Activated naive CD4-positive, alpha-beta T cell treated with anti-CD3 and anti-CD28 coated beads, Interleukin-2, amount 50 U/mL, for 72 hours (primary cell): ENCODE measurements around the gene DTL. TPM values are rescaled to one million over a fixed set of nuclear protein-coding genes. Genes with fewer than 3 reads are reported as not detected.

Source experiments
- ATAC-seq, 2 donors: fragments of 150-1000 bp; cut with Tn5 transposase; 2 replicates each; pipeline ENCODE4 v1.10.0; 2021; ENCODE audit warnings: mild to moderate bottlenecking in 2 of 2, moderate library complexity in 2 of 2
- DNase-seq, 2 donors: peaks; one replicate each; pipeline ENCODE4 v3.0.0; 2021 to 2022; ENCODE audit warnings: low spot score in 2 of 2
- H3K27ac Mint-ChIP-seq, 2 donors: one replicate each; pipeline ENCODE4 v1.8.0; 2022; ENCODE audit warnings: mild to moderate bottlenecking in 2 of 2, mixed read lengths in 2 of 2
- H3K36me3 Mint-ChIP-seq, 2 donors: one replicate each; pipeline ENCODE4 v1.8.0; 2022; ENCODE audit warnings: mixed read lengths in 2 of 2
- H3K9me3 Mint-ChIP-seq, 2 donors: one replicate each; pipeline ENCODE4 v1.8.0; 2022; ENCODE audit warnings: mixed read lengths in 2 of 2
- total RNA-seq, 2 donors: library from RNA; stranded (reverse); gene quantifications; one replicate each; pipeline ENCODE4 v1.2.3, GENCODE V29; 2022

DTL gene
- total RNA-seq, 2 donors from 2014 or later, result 82.2 to 111 TPM

DNA sequence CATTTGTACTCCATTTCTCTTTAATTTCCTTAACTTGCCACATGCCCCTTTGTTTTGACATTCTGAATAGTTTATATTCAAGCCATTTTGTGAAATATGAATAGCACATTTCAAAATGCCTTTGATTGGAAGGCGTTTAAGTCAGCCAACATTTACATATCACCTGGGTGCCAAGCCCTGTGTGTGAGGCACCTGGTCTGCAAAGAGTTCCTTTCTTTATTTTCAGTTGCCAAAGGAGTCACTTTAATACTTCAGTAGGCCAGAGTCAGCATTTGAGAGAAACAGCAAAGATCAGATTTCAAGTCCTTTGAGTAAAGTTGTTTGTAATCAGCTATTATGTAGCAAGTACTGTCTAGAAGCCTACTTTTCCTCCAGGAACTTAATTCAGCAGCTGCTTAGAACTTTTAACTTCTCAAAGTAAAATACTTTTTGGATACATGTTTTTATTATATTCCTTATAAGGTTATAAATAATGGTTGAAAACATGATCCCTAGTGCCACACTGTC lies 70.8 kb downstream of the DTL start:
- no peak for DNase-seq
- peaks cover 24 to 44% of the 10 kb centered on the region in 2 donors for H3K36me3 Mint-ChIP-seq
- no peak overlapping the region for H3K27ac Mint-ChIP-seq
- ATAC-seq, result no peak
- no peaks in the 10 kb centered on the region for H3K9me3 Mint-ChIP-seq

DNA sequence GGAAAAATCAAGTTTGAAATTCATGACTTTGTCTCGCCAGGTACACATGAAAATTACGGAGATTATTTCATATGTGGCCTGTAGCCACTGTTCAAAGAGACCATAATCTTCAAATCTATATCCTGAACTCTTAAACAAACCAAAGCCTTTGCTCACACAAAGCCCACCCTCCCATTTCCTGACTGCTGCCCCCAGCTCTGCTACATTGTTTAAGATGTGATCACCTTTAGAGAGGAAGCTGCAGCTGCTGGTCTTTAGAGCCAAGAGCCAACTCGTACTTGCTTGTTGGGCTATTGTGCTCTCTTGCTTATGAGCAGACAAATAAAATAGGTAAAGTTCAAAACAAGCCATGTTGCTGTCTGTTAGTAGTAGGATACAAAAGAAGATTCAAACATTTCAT lies 71.9 kb downstream of the DTL start:
- no peak for ATAC-seq
- Mint-ChIP-seq H3K27ac (no peak overlapping the region), H3K36me3 (peaks cover 20 to 34% of the 10 kb centered on the region in 2 donors), H3K9me3 (no peaks in the 10 kb centered on the region)
- no peak for DNase-seq

DNA sequence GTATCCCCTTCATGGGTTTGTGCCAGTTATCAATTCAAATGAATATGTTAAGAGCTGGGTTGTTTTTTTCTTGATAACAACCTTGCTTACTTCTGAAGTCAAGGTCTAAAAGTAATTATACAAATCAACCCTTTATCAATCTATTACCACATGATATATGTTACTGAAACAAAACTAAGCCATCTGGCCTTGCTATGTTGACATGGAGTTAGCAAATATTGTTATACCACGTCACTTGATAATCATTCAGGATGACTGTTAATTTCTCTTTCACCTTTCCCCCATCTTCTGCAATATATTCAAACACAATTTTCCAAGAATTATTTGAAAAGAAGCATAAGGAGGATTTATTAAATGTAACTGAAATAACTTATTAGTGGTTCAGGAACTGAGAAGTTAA lies 72.6 kb downstream of the DTL start:
- no peak for ATAC-seq
- Mint-ChIP-seq H3K36me3 (peaks cover 20 to 29% of the 10 kb centered on the region in 2 donors), H3K27ac (no peak overlapping the region), H3K9me3 (no peaks in the 10 kb centered on the region)
- DNase-seq, result no peak

DNA sequence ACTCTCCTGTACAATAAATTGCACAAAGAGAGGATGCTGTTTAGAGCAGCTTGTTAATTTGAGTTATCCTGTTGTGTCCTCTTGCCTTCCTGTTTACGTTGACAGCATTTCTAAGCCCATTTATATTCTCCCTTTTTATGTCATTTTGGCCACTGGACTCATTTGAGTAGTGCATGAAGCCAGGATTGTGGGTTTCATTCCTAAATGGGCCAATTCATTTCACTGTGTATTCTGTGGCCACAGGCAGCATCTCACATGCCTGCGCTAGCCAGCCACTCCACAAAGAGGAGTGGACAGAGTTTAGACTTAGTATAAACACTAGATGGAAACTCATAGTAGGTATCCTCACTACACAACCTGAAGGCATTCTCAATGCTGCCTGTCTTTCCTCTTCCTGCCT lies 73.4 kb downstream of the DTL start:
- no peak for ATAC-seq
- DNase-seq, result no peak
- Mint-ChIP-seq H3K9me3 (no peaks in the 10 kb centered on the region), H3K27ac (no peak overlapping the region), H3K36me3 (peaks cover 18 to 21% of the 10 kb centered on the region in 2 donors)

DNA sequence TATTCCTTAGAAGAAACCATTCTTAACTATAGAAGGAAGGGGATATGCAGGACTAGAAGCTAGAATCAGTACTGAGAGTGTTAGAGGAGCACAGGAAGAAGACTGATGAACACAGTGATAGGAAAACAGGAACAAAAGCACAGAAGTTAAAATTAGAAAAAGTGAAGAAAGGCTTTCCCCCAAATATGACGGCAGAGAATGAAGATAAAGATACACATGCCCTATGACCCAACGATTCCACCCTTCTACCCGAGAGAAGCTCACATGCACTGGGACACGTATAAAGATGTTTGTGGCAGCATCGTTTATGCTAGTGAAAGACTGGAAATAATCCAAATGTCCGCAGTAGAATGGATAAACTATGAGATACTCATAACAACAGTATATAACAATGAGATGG lies 74.2 kb downstream of the DTL start:
- peaks cover 11 to 13% of the 10 kb centered on the region in 2 donors for H3K36me3 Mint-ChIP-seq
- ATAC-seq, result no peak
- no peak for DNase-seq
- no peak overlapping the region for H3K27ac Mint-ChIP-seq
- H3K9me3 Mint-ChIP-seq, result no peaks in the 10 kb centered on the region

DNA sequence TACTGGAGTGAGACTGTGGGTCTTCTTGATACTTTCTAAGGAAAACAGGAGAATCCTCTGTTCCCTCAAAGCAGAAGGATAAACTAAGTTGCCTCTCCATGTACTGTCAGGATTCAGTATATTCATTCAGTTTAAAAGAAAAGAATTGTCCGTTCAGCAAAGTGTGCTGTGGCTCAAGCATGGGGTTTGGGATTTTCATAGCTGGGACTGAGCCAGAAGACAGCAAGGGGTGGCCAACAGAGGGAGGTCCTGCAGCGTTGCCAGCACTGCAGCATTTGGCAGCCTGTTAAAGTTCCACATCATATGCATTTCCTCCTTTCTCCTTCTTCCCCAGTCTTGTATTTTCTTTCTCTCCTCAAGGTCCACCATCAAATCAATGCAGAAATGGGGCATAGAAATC lies 75.1 kb downstream of the DTL start:
- Mint-ChIP-seq H3K36me3 (peaks cover 3 to 5% of the 10 kb centered on the region in 2 donors), H3K9me3 (no peaks in the 10 kb centered on the region), H3K27ac (no peak overlapping the region)
- ATAC-seq (no peak), DNase-seq (no peak)

DNA sequence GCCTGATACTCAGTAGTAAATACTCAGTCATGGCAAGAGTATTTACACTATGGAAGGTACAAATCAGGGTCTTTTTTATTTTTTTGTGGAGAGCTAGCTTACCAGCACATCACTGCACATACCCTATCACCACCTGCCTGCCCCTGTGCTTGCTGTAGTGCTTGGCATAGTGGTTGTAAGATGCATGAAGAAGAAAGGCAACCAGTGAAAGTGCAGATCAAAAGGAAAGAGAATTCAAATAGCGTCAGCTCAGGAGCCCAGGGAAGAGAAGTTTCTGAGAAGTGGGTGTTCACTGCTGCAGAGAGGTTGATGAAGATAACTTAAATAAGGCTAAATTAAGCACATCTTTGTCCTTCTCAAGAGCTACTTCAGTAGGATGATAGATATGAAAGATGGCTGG lies 76.0 kb downstream of the DTL start:
- Mint-ChIP-seq H3K9me3 (no peaks in the 10 kb centered on the region), H3K36me3 (no peaks in the 10 kb centered on the region), H3K27ac (no peak overlapping the region)
- no peak for ATAC-seq
- DNase-seq, result no peak

DNA sequence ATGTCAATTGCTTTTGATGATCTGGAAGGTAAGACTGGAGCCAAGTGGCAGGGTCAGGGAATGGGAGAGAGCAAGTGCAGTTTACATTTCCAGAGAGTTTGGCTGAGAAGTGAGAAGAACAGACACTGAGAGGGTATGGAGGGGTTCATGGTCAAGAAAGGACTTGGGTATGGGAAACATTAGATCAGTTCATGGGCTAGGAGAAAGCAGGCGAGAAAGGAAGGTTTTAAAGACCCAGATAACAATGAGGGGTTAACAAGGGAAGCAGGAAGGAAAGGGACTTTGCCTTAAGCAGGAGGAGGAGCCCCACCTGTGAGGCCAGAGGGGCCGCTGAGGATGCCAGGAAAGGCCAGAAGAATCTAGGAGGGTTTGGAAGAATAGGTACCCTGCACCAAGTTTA lies 78.2 kb downstream of the DTL start:
- Mint-ChIP-seq H3K27ac (no peak overlapping the region), H3K36me3 (peaks cover 0 to 5% of the 10 kb centered on the region in 2 donors)
- ATAC-seq, result no peak

DNA sequence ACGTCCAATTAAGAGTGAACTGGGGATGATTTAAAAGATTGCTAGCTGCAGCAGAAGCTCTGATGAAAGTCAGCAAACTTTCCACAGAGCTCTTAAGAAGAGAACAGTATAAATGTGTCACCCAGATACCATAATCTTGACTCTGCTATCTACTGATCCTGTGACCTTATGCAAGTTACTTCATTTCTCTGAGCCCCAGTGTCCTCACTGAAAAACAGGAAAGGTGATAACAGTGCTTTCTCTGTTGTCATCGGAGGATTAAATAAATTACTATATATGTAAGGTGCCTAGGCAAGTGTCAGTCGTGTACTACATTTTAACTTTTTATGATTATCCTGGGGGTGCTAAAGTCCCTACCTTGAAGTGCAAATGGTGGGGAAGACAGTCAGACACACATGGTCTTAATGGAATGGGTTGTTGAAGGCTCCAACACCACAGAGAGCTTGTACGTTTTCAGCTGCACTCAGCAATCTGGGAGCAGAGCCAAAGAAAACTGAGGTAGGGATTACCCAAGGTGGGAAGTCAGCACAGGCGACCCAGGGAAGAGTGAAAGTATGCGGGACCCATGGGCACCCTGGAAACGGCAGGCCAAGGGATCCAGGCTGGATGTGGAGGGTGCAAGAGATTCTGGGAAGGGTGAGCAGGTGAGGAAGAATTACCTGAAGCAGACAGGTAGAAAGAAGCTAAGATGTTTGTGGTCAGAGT lies 82.8 kb downstream of the DTL start:
- DNase-seq (no peak), ATAC-seq (no peak)
- H3K9me3 Mint-ChIP-seq, result no peaks in the 10 kb centered on the region
- peak overlapping the region; percentile 19 to 38 for H3K27ac Mint-ChIP-seq
- H3K36me3 Mint-ChIP-seq, result peaks cover 0 to 9% of the 10 kb centered on the region in 2 donors

More for the DNA sequence above, 78.2 kb downstream of the DTL start:
- no peak for DNase-seq
- no peaks in the 10 kb centered on the region for H3K9me3 Mint-ChIP-seq

DNA sequence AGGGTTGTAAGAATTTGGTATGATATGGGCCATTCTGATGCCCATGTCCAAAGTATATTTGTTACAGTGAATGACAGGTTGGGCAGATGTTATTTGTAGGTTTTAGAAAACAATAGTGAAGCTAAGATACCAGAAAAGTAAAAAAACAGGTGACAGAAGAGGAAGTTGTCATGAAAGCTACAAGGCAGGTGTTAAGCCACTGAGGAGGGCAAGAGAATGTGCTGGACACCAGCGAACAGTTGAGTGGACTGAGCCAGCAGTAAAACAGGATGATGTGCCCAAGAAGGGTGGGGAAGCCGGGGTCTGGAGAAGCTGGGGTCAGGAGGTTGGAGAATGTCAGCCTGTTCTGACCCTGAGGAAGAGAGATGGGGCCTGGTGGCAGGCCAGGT lies 83.3 kb downstream of the DTL start:
- DNase-seq (no peak), ATAC-seq (no peak)
- Mint-ChIP-seq H3K9me3 (no peaks in the 10 kb centered on the region), H3K36me3 (peaks cover 0 to 9% of the 10 kb centered on the region in 2 donors), H3K27ac (peak overlapping the region in 1 of 2 donors; percentile 19)

DNA sequence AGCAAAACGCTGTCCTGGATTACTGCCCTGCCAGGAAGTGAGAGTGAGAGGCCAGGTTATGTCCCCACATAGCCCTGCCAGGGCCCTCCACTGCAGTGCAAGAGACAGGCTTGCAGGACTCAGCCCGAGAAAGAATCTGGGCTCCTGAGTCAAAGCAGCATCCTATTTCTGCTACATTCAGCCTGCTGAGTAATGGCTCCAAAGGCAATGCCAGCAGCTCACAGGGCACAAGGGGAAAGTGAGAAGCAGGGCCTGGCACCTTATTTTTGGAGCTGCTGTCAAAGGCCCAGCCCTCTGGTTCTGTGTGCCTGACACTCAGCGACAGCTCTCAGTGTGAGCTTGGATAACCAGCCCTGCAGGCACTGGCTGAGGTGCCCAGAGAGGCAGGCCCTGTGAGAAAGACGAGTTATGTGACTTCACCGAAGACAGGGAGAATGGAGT lies 83.9 kb downstream of the DTL start:
- Mint-ChIP-seq H3K36me3 (peaks cover 0 to 9% of the 10 kb centered on the region in 2 donors), H3K27ac (peak overlapping the region; percentile 19 to 22), H3K9me3 (no peaks in the 10 kb centered on the region)
- DNase-seq, result no peak
- ATAC-seq, result peak; percentile 13 to 30

DNA sequence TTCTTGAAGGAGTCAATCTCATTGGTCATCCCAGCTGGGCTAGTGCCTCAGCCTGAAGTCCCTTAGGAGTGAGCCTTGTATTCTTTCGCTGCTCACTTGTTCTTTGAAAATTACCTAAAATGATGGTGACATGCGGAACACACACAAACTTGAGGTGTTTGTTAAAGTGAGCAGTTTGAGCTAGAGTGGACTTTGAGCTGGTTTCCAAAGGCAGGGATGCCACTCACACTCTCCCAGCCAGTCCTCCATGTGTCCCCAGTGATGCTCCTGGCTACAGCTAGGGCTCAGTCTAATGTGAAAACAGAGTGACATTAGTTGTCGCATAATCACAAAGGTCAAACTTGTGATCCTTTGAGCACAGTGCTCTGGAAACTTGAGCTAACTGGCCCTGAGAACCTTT lies 84.3 kb downstream of the DTL start:
- Mint-ChIP-seq H3K9me3 (no peaks in the 10 kb centered on the region), H3K27ac (no peak overlapping the region), H3K36me3 (peaks cover 0 to 9% of the 10 kb centered on the region in 2 donors)
- ATAC-seq (no peak), DNase-seq (no peak)

DNA sequence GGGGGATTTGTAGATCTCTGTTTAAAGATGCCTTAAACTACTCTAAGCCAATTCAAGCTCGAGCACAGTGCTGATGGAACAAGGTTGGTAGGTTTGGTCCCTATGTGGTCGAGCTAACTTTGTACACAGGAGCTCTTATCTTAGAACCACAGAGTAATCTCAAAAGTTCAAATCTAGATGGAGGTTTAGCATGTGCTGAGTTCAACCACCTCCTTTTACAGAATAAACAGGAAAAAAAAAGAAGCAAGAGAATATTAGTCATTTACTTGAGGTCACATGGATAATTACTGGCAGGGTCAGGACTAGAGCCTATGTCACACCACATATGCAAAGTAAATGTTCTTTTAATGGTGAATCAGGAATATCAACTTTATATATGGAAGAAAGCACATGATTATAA lies 86.2 kb downstream of the DTL start:
- peak; percentile 53 to 66 for ATAC-seq
- Mint-ChIP-seq H3K9me3 (no peaks in the 10 kb centered on the region), H3K36me3 (peaks cover 0 to 9% of the 10 kb centered on the region in 2 donors), H3K27ac (no peak overlapping the region)
- DNase-seq, result no peak

DNA sequence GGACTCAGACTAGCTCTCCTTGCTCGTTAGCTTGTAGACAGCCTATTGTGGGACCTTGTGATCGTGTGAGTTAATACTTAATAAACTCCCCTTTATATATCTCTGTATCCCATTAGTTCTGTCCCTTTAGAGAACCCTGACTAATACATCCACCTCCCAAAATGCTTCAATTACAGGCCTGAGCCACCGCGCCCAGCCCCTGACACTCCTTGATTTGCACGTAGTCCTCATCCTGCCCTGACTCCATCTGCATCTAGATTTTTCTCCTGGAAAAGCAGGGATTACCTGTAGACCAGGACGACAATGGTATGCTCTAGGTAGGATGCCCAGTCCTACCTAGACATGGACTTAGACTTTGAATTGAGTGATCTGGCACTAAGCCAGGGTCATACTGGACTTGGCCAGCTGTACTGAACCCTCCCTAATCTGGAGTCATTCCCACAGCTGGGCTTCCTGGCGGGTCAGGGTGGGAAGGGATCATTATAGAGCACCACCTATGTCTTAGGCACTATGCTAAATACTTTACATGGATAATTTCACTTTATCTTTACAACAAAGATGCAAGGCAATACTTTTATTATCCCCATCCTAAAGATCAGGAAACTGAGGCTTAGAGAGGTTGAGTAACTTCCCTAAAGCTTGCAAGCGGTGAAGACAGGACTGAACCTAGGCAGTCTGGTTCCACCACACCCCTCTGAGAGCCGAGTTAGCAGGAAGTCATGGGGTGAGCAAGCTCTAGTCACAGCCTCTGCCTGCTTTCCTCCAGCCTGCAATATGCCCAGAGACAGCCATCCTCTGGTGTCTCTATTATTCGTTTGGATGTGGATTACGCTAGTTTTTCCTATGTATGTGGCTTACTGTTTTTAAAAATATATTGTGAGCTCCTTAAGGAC lies 89.4 kb downstream of the DTL start:
- DNase-seq, result no peak
- H3K27ac Mint-ChIP-seq, result peak overlapping the region in 1 of 2 donors; percentile 73
- ATAC-seq, result peak in 1 of 2 donors; percentile 28
- H3K36me3 Mint-ChIP-seq, result peaks cover 6 to 17% of the 10 kb centered on the region in 2 donors
- no peaks in the 10 kb centered on the region for H3K9me3 Mint-ChIP-seq

DNA sequence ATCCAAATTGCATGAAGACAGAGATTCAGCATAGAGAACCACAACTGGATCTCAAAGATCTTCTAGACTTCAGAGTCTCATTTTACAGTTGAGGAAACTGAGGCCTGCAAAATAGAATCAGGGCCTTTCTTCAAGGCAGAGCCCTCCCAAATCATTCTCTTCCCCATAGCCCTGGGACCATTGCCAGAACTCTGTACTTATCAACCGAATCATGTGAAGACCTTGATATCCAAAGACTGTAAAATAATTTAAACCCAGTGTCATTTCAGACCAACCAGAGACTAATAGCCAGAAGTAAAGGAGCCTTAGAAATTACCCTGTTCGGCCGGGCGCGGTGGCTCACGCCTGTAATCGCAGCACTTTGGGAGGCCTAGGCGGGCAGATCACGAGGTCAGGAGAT lies 90.1 kb downstream of the DTL start:
- Mint-ChIP-seq H3K9me3 (no peaks in the 10 kb centered on the region), H3K36me3 (peaks cover 6 to 23% of the 10 kb centered on the region in 2 donors), H3K27ac (no peak overlapping the region)
- ATAC-seq (no peak), DNase-seq (no peak)

DNA sequence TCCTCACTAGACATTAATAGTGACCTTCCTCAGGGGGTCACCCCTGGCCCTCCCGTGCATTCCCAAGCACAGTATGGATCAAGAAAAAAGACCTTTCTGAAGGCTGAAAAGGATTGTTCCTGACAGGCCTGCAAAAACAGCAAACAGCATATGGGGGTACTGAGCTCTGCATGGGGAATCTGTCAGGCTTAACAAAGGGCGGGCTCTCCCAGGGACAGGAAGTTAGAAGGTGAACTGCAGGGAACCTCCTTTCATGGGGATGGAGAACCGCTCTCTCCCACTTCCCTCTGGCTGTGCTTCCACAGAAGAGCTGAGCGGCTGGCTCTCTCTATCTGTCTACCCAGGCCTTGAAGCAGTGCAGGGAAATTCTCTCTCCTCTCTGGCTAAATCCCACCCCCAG lies 91.7 kb downstream of the DTL start:
- Mint-ChIP-seq H3K9me3 (no peaks in the 10 kb centered on the region), H3K27ac (no peak overlapping the region), H3K36me3 (peaks cover 6 to 29% of the 10 kb centered on the region in 2 donors)
- DNase-seq (no peak), ATAC-seq (no peak)

DNA sequence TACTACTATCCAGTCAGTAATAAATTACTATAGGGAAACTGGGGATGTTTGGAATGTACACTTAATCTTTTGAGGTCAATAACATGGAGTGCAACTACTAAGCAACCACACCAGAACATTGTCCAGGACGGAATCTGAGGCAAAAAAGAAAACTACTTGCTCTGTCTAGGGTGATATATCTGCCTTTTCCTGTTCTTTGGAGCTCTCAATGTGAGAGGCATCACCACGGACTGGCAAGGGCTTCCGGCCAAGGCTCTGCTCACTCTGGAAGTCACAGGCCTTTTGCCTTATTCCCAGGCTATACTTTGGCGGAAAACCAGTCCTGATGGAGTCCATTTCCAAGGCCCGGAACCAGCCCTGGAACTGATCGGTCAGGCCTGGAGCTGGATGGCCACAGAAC lies 94.2 kb downstream of the DTL start:
- ATAC-seq (no peak), DNase-seq (no peak)
- H3K27ac Mint-ChIP-seq, result no peak overlapping the region
- H3K36me3 Mint-ChIP-seq, result peaks cover 11 to 34% of the 10 kb centered on the region in 2 donors
- H3K9me3 Mint-ChIP-seq, result no peaks in the 10 kb centered on the region
